Right atrium auricular region (tissue), 2 donors: ENCODE results near the gene ULK1. TPM values are rescaled to one million over a fixed set of nuclear protein-coding genes. Genes with fewer than 3 reads are reported as not detected.
"Not testable (repeated sequence)": the region's sequence is repeated elsewhere in the genome, so short reads cannot be mapped to it uniquely, and the experiment has no call there.

Source experiments
- DNase-seq: peaks from one replicate; pipeline ENCODE4 v3.0.0-alpha.2; 2019; ENCODE audit warnings: low spot score
- H3K27ac ChIP-seq, 2 donors: fragments of 200-600 bp; sonication (generic); 1 replicate in 1 of 2; 2 replicates in 1 of 2; pipeline ENCODE4 v1.5.1; 2016 to 2019
- H3K27me3 ChIP-seq, 2 donors: fragments of 200-600 bp; sonication (generic); one replicate each; pipeline versions ENCODE4 v1.5.1 to v1.6.0; 2017 to 2019
- H3K36me3 ChIP-seq: fragments of 200-600 bp; sonication (generic); one replicate; pipeline ENCODE4 v1.5.1; 2016
- H3K4me1 ChIP-seq, 2 donors: fragments of 200-600 bp; sonication (generic); one replicate each; pipeline versions ENCODE4 v1.5.1 to v1.6.0; 2017 to 2019
- H3K4me3 ChIP-seq, 2 donors: fragments of 200-600 bp; sonication (generic); 1 replicate in 1 of 2; 2 replicates in 1 of 2; pipeline ENCODE4 v1.5.1; 2017 to 2019; ENCODE audit warnings: mild to moderate bottlenecking in 1 of 2, moderate library complexity in 1 of 2
- H3K9me3 ChIP-seq, 2 donors: fragments of 200-600 bp; sonication (generic); one replicate each; pipeline ENCODE4 v1.5.1; 2019
- total RNA-seq, 2 donors: library from RNA; depleted of rRNA; stranded (reverse); fragments of >200 nt; gene quantifications; one replicate each; pipeline ENCODE4 v1.1.0, GENCODE V29; 2016
- TF ChIP-seq, protein P1 (sequence below), 2 donors: fragments of 200-600 bp; sonication (generic); IDR thresholded peaks; one replicate each; pipeline ENCODE4 v1.5.1; 2019; ENCODE audit warnings: antibody characterized with exemption in 2 of 2

Gene ULK1
- total RNA-seq, 2 donors from 2014 or later, result 16.2 to 23.4 TPM

DNA sequence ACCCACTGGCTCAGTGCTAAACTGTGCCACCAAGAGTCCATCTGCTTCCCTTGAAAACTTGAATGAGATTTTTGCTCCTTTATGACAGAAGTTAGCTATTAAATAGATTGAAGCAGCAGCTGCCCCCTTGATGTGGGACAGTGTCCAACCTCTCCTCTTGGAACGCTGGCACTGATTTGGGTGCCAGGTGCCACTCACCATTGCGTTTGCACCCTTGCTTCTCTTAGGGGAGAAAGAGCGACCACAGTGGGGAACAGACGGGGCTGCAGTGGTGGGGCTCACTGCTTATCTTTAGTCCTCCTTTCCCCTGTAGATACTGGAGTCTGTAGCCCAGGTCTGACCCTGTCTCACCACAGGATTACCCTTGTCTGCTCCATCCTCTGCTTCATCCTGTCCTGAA lies 64.7 kb downstream of the ULK1 start:
- Histone ChIP-seq H3K27me3 (no peaks in the 10 kb centered on the region), H3K4me1 (peaks cover 0 to 45% of the 10 kb centered on the region in 2 donors), H3K36me3 (peaks cover 9% of the 10 kb centered on the region), H3K27ac (no peak overlapping the region), H3K9me3 (no peaks in the 10 kb centered on the region), H3K4me3 (no peak overlapping the region)
- DNase-seq, result peak; percentile 28
- TF ChIP-seq, protein P1, sequence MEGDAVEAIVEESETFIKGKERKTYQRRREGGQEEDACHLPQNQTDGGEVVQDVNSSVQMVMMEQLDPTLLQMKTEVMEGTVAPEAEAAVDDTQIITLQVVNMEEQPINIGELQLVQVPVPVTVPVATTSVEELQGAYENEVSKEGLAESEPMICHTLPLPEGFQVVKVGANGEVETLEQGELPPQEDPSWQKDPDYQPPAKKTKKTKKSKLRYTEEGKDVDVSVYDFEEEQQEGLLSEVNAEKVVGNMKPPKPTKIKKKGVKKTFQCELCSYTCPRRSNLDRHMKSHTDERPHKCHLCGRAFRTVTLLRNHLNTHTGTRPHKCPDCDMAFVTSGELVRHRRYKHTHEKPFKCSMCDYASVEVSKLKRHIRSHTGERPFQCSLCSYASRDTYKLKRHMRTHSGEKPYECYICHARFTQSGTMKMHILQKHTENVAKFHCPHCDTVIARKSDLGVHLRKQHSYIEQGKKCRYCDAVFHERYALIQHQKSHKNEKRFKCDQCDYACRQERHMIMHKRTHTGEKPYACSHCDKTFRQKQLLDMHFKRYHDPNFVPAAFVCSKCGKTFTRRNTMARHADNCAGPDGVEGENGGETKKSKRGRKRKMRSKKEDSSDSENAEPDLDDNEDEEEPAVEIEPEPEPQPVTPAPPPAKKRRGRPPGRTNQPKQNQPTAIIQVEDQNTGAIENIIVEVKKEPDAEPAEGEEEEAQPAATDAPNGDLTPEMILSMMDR (IDR thresholded peaks at IDR 0.05), result no peak

DNA sequence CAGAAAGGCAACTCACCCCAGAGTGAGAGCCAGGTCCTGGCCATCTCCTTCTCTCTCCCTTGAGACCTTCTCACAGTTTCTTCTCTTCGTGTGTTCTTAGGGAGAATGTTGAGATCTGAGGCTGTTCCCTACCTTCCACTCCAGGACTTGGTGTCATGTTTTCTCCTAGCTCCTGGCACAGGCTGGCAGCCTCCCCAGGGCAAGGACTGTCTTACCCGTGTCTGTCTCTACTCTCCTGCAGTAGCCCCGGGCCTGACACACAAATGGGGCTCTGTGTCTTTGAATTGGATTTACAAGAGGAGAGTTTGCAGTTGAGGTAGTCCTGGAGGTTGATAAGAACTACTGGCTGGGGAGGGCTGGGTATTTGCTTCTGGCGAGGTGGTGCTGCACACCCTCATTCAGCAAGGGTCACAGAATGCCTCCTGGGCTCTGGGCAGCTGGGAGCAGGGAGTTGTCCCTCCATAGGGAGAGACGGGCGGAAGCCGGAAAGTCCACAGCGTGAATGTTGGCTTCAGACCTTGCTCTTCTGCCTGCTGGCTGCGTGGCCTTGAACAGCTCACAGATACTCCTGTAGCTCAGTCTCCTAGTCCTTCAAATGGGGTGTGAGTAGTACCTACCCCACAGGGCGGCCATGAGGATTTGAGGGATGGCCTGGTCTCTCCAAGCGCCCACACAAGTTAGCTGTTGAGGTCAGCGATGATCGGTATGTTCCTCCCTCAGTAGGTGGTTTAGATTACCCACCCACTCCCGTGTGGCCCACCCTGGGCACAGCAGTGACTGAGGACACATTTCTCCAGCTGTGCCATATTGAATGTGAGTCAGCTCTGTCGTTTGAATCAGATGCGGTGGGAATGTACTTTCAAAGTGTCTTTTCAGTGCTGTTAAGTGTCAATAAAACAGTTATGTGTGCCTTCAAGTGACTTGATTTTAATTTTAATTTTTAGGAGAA lies 65.5 kb downstream of the ULK1 start:
- TF ChIP-seq, protein P1 (IDR thresholded peaks at IDR 0.05), result no peak
- H3K36me3 ChIP-seq, result peaks cover 9% of the 10 kb centered on the region
- H3K27ac ChIP-seq, result no peak overlapping the region
- H3K9me3 ChIP-seq, result no peaks in the 10 kb centered on the region
- peaks cover 0 to 45% of the 10 kb centered on the region in 2 donors for H3K4me1 ChIP-seq
- no peaks in the 10 kb centered on the region for H3K27me3 ChIP-seq
- H3K4me3 ChIP-seq, result no peak overlapping the region
- peak; percentile 44 for DNase-seq

DNA sequence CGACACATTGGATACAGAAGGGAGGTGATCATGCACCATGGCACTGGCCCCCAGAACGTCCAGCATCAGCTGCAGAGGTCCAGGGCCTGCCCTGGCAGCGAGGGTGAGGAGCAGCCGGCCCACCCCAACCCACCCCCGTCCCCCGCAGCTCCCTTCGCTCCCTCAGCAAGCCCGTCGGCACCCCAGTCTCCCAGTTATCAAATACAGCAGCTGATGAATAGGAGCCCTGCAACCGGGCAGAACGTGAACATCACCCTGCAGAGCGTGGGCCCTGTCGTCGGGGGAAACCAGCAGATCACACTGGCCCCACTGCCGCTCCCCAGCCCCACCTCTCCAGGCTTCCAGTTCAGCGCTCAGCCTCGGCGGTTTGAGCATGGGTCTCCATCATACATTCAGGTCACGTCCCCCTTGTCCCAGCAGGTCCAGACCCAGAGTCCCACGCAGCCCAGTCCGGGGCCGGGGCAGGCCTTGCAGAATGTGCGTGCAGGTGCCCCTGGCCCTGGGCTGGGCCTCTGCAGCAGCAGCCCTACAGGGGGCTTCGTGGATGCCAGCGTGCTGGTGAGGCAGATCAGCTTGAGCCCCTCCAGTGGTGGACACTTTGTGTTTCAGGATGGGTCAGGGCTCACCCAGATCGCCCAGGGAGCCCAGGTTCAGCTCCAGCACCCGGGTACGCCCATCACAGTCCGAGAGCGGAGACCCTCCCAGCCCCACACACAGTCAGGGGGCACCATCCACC lies 66.3 kb downstream of the ULK1 start:
- H3K9me3 ChIP-seq, H3K36me3 ChIP-seq, H3K4me3 ChIP-seq, H3K27ac ChIP-seq, H3K27me3 ChIP-seq: not testable (repeated sequence)
- peaks cover 0 to 44% of the 10 kb centered on the region in 2 donors for H3K4me1 ChIP-seq
- peak; percentile 5 for DNase-seq

DNA sequence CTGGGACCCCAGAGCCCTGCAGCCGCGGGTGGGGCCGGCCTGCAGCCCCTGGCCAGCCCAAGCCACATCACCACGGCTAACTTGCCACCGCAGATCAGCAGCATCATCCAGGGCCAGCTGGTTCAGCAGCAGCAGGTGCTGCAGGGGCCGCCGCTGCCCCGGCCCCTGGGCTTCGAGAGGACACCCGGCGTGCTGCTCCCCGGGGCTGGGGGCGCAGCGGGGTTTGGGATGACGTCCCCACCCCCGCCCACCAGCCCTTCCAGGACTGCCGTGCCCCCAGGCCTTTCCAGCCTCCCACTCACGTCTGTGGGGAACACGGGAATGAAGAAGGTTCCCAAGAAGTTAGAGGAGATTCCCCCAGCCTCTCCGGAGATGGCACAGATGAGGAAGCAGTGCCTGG lies 66.9 kb downstream of the ULK1 start:
- not testable (repeated sequence) for DNase-seq

DNA sequence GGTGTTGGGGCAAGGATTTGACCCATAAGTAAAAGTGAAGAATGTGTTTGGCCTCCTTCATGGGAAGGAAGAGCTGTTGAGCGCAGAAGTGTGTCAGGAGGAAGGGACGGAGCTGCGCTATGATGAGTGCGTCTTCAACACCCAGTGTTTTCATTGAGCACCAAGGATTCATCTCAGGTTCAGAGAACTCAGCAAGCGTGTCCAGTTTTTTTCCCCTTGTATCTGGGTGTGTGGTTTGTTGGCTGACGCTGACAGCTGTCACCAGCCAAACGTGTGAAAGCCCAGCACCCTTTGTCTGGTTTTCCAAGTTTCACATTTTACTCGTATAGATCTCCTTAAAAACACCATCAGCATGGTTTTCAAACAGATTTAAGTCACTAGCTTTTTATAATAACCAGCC lies 67.6 kb downstream of the ULK1 start:
- Histone ChIP-seq H3K27ac (no peak overlapping the region), H3K4me3 (no peak overlapping the region), H3K4me1 (peaks cover 0 to 39% of the 10 kb centered on the region in 2 donors), H3K9me3 (no peaks in the 10 kb centered on the region), H3K27me3 (no peaks in the 10 kb centered on the region), H3K36me3 (peaks cover 9% of the 10 kb centered on the region)
- TF ChIP-seq, protein P1 (IDR thresholded peaks at IDR 0.05), result no peak
- DNase-seq, result no peak

More for the DNA sequence above, 66.9 kb downstream of the ULK1 start:
- H3K36me3 ChIP-seq, H3K27ac ChIP-seq, H3K4me3 ChIP-seq, H3K27me3 ChIP-seq, H3K9me3 ChIP-seq: not testable (repeated sequence)
- H3K4me1 ChIP-seq, result peaks cover 0 to 39% of the 10 kb centered on the region in 2 donors

DNA sequence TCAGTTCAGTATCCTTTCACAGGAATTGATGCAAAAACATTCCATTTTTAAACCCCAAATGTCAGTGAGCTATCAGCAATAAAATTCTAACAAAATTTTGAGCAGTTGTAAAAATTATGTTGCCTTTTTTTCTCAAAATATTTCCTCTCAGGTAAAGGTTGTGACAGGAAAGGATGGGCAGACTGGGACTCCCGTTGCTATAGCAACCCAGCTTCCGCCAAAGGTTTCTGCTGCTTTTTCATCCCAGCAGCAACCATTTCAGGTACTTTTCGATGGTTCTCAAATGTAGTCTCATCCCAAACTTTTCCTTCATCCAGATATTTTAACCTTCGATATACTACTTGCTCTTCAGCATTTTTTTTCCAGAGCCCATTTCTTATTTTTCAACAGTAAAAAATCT lies 69.0 kb downstream of the ULK1 start:
- H3K4me3 ChIP-seq, result no peak overlapping the region
- peaks cover 0 to 35% of the 10 kb centered on the region in 2 donors for H3K4me1 ChIP-seq
- no peak for DNase-seq
- no peak overlapping the region for H3K27ac ChIP-seq
- no peaks in the 10 kb centered on the region for H3K27me3 ChIP-seq
- TF ChIP-seq, protein P1 (IDR thresholded peaks at IDR 0.05), result no peak
- peaks cover 9% of the 10 kb centered on the region for H3K36me3 ChIP-seq
- no peaks in the 10 kb centered on the region for H3K9me3 ChIP-seq
